HepG2 (cell line): ENCODE results near the gene SEC63. TPM values are rescaled to one million over a fixed set of nuclear protein-coding genes. Genes with fewer than 3 reads are reported as not detected.

Experiments used
- ATAC-seq: fragments of 200-7000 bp; cut with Tn5 transposase; 3 replicates; pipeline ENCODE4 v1.9.1; 2020; ENCODE audit warnings: mild to moderate bottlenecking, moderate library complexity
- BruUV-seq: library from RNA; stranded (reverse); fragments of 400-500 nt; replicated peaks from 2 replicates; lab custom pipeline; 2021; lab: Mats Ljungman, UMichigan
- CTCF ChIA-PET: fragments of 300-600 bp; formaldehyde crosslinking; extraction: SDS; loops from one replicate; lab custom pipeline; 2021; ENCODE audit warnings: low total read pairs, inconsistent platforms, low intra/inter-chr PET ratio; lab: Yijun Ruan, JAX
- POLR2A ChIA-PET: fragments of 350-600 bp; sonication (Branson Sonifier 250); formaldehyde crosslinking; loops from one replicate; lab custom pipeline; 2020; ENCODE audit warnings: antibody characterized with exemption, inconsistent platforms; lab: Yijun Ruan, JAX
- DNase-seq: peaks from one replicate; pipeline ENCODE4 v3.0.0-alpha.2; 2015; ENCODE audit warnings: low spot score
- FAIRE-seq: peaks from 3 replicates; lab custom pipeline; 2011; peaks lifted over from hg19 to GRCh38; lab: Jason Lieb, UNC
- H2AFZ ChIP-seq: one replicate; pipeline ENCODE4 v1.6.1; 2011; ENCODE audit warnings: low read length, inconsistent platforms
- H3K27ac ChIP-seq: fragments of 300-600 bp; 3 replicates; pipeline ENCODE4 v1.8.0; 2011; ENCODE audit warnings: mixed run types, mild to moderate bottlenecking, mixed read lengths, low read length, inconsistent platforms; ENCODE audit not compliant: insufficient read depth; ENCODE audit errors: extremely low read length
- H3K27me3 ChIP-seq, 2 experiments: fragments of 200-600 bp in 1 of 2; 2 replicates in 1 of 2; 3 replicates in 1 of 2; pipeline versions ENCODE4 v1.6.0 to v1.8.0; 2011; ENCODE audit warnings: low read length in 2 of 2, mild to moderate bottlenecking in 2 of 2, moderate library complexity in 2 of 2, inconsistent platforms in 1 of 2; ENCODE audit not compliant: insufficient read depth in 2 of 2, control insufficient read depth in 1 of 2
- H3K36me3 ChIP-seq, 2 experiments: fragments of 200-600 bp in 1 of 2; replicated peaks in 1 of 2; 2 replicates in 1 of 2; 3 replicates in 1 of 2; pipeline versions ENCODE4 v1.5.1 to v1.8.0; 2011; ENCODE audit warnings: low read length in 2 of 2, inconsistent platforms in 1 of 2; ENCODE audit not compliant: insufficient read depth in 2 of 2, control insufficient read depth in 1 of 2
- H3K4me1 ChIP-seq: 2 replicates; pipeline ENCODE4 v1.5.1; 2012; ENCODE audit warnings: low read length, inconsistent platforms; ENCODE audit not compliant: insufficient read depth
- H3K4me2 ChIP-seq: 2 replicates; pipeline ENCODE4 v1.6.0; 2011; ENCODE audit warnings: low read depth, low read length, inconsistent platforms
- H3K4me3 ChIP-seq, 3 experiments: fragments of 200-600 bp in 1 of 3; sonication (generic), shearing (Covaris generic) in 1 of 3; replicated peaks in 1 of 3; 2 replicates each; pipeline ENCODE4 v1.5.1; 2011 to 2016; ENCODE audit warnings: low read length in 3 of 3, inconsistent platforms in 2 of 3, low read depth in 2 of 3, mild to moderate bottlenecking in 2 of 3, control low read depth in 1 of 3, mixed read lengths in 1 of 3; ENCODE audit not compliant: insufficient read depth in 1 of 3
- H3K79me2 ChIP-seq: one replicate; pipeline ENCODE4 v1.6.1; 2011; ENCODE audit warnings: low read length, inconsistent platforms; ENCODE audit not compliant: insufficient read depth
- H3K9ac ChIP-seq: 2 replicates; pipeline ENCODE4 v1.6.0; 2011; ENCODE audit warnings: mild to moderate bottlenecking, low read depth, low read length, inconsistent platforms; ENCODE audit not compliant: insufficient read depth
- H3K9me3 ChIP-seq: 2 replicates; pipeline ENCODE4 v1.5.1; 2012; ENCODE audit warnings: mild to moderate bottlenecking, low read length
- H4K20me1 ChIP-seq: 2 replicates; pipeline ENCODE4 v1.6.0; 2011; ENCODE audit warnings: inconsistent platforms, mild to moderate bottlenecking, low read length, moderate library complexity; ENCODE audit not compliant: insufficient read depth
- CTCF ChIP-seq: sonication (generic); formaldehyde crosslinking; IDR thresholded peaks from 2 replicates; pipeline ENCODE4 v1.5.0; 2020; ENCODE audit warnings: mild to moderate bottlenecking, missing genetic modification reagents, moderate library complexity
- GABPB1 ChIP-seq: IDR thresholded peaks from 2 replicates; pipeline ENCODE4 v1.6.1; 2016; ENCODE audit warnings: mild to moderate bottlenecking, missing genetic modification reagents, moderate library complexity, missing compliant biosample characterization
- GFI1 ChIP-seq: sonication (generic); formaldehyde crosslinking; IDR thresholded peaks from 2 replicates; pipeline ENCODE4 v1.5.0; 2020; ENCODE audit warnings: missing genetic modification reagents, mild to moderate bottlenecking, borderline replicate concordance
- GRHL1 ChIP-seq: sonication (generic); formaldehyde crosslinking; conservative IDR thresholded peaks from 2 replicates; pipeline ENCODE4 v1.8.0; 2022; ENCODE audit warnings: missing genetic modification reagents
- HOXA5 ChIP-seq: sonication (generic); formaldehyde crosslinking; IDR thresholded peaks from 2 replicates; pipeline ENCODE4 v1.4.0; 2020; ENCODE audit warnings: missing genetic modification reagents
- SSRP1 ChIP-seq: IDR thresholded peaks from 2 replicates; pipeline ENCODE4 v1.6.1; 2016; ENCODE audit warnings: control low read depth
- STAG1 ChIP-seq: sonication (generic); formaldehyde crosslinking; IDR thresholded peaks from 2 replicates; pipeline ENCODE4 v1.4.0; 2020; ENCODE audit warnings: missing genetic modification reagents
- ZNF121 ChIP-seq: sonication (generic); formaldehyde crosslinking; IDR thresholded peaks from 2 replicates; pipeline ENCODE4 v1.5.0; 2020; ENCODE audit warnings: mild to moderate bottlenecking, missing genetic modification reagents
- ZNF280D ChIP-seq: sonication (generic); formaldehyde crosslinking; IDR thresholded peaks from 2 replicates; pipeline ENCODE4 v1.5.1; 2020; ENCODE audit warnings: mild to moderate bottlenecking, missing genetic modification reagents
- ZNF670 ChIP-seq: sonication (generic); formaldehyde crosslinking; IDR thresholded peaks from 2 replicates; pipeline ENCODE4 v1.8.0; 2022; ENCODE audit warnings: mild to moderate bottlenecking, missing genetic modification reagents, borderline replicate concordance
- WGBS: methylation state at CpG from one replicate; pipeline ENCODE4 v1.1.6; 2017; ENCODE audit warnings: low lambda C conversion rate; 5-methylcytosine and 5-hydroxymethylcytosine counted together
- in situ Hi-C: cut with HindIII; loops from 2 replicates; pipeline ENCODE4 v1.10.0; 2017; ENCODE audit warnings: low pct_unique_long_range_greater_than_20kb; ENCODE audit not compliant: extremely low pct_ligation_motif_present
- intact Hi-C: fragments of 100-400 bp; cut with micrococcal nuclease; formaldehyde crosslinking; loops from one replicate; pipeline ENCODE4 v1.10.0; 2022; ENCODE audit not compliant: unreplicated experiment
- polyA plus RNA-seq, 8 experiments: library from polyadenylated mRNA; depleted of rRNA in 3 of 8; stranded (reverse) in 7 of 8; unstranded in 1 of 8; fragments of >200 nt; fragmentation: Illumina TruSeq in 4 of 8; extraction: Trizol in 4 of 8; gene quantifications; 2 replicates each; pipeline versions ENCODE4 v1.2.1 to v1.2.3, GENCODE V29; 2011 to 2016; ENCODE audit warnings: low read depth in 4 of 8, missing spikeins in 1 of 8, mixed read lengths in 1 of 8; ENCODE audit not compliant: insufficient read depth in 1 of 8
- total RNA-seq, 5 experiments: library from RNA; depleted of rRNA; stranded (reverse); fragments of >200 nt; fragmentation: Illumina TruSeq; extraction: Trizol; gene quantifications; 2 replicates each; pipeline ENCODE4 v1.2.3, GENCODE V29; 2016; ENCODE audit warnings: low read depth in 1 of 5

SEC63 gene
- total and polyA plus RNA-seq, 2 of the 13 experiments (the other 11 are each of a cell fraction or from before 2014, with no cell fraction given) = 20.2 to 45.9 TPM

- Histone ChIP-seq H3K27ac (no peak overlapping the region), H3K9me3 (no peaks in the 10 kb centered on the region), H4K20me1 (no peaks in the 10 kb centered on the region), H3K79me2 (no peaks in the 10 kb centered on the region), H3K4me1 (no peaks in the 10 kb centered on the region), H3K27me3 (no peaks in the 10 kb centered on the region), H3K4me3 (no peak overlapping the region), H3K9ac (no peak overlapping the region), H3K36me3 (peaks cover 3 to 25% of the 10 kb centered on the region in 2 experiments; a peak in 3 of 5 replicates), H3K4me2 (no peak overlapping the region), H2AFZ (no peak overlapping the region)
- no peak for TF ChIP-seq GABPB1 (CRISPR knock-in tag)
- TF ChIP-seq GRHL1 = no peak
- CTCF ChIA-PET = interaction anchor here (0.8 to 1.6 kb wide), 2 partner anchors 65 to 192 kb away, joined by 3 to 7 read pairs; no protein-coding TSS in a partner anchor
- DNase-seq (no peak), ATAC-seq (peak; percentile 51), FAIRE-seq (no peak)
- intact Hi-C loops = loop anchor here (5.0 kb wide), 2 partner anchors 135 to 190 kb away; no protein-coding TSS in a partner anchor
- POLR2A ChIA-PET = interaction anchor here (1.0 kb wide), 1 partner anchor 91 kb away, joined by 3 read pairs; the partner anchor contains the start of gene SEC63
- BruUV-seq = no TSS peak
- in situ Hi-C loops = no loop called here
- WGBS = 9% methylated on average over 3 of the region's 4 CpGs
These were observed 90.7 kb downstream of the SEC63 start for GRCh38 chr6:107867302-107867615.

- Histone ChIP-seq H3K4me1 (no peaks in the 10 kb centered on the region), H3K27me3 (no peaks in the 10 kb centered on the region), H4K20me1 (no peaks in the 10 kb centered on the region), H2AFZ (no peak overlapping the region), H3K36me3 (peaks cover 2 to 20% of the 10 kb centered on the region in 2 experiments; a peak in 2 of 5 replicates), H3K9me3 (no peaks in the 10 kb centered on the region), H3K27ac (no peak overlapping the region), H3K4me3 (no peak overlapping the region), H3K4me2 (no peak overlapping the region), H3K9ac (no peak overlapping the region), H3K79me2 (no peaks in the 10 kb centered on the region)
- intact Hi-C loops (loop anchor here (5.0 kb wide), 2 partner anchors 134 to 189 kb away; no protein-coding TSS in a partner anchor), in situ Hi-C loops (no loop called here)
- ChIA-PET POLR2A (interaction anchor here (1.0 kb wide), 2 partner anchors 87 to 92 kb away, joined by 3 read pairs; partner anchors contain the start of gene SEC63), CTCF (interaction anchor here (0.8 to 1.6 kb wide), 2 partner anchors 65 to 192 kb away, joined by 3 to 7 read pairs; no protein-coding TSS in a partner anchor)
- FAIRE-seq = peak; percentile 81
- no TSS peak for BruUV-seq
- ATAC-seq = peak; percentile 62
- peak; percentile 56 for DNase-seq
- 60% methylated on average over 11 of the region's 11 CpGs for WGBS
- 0 out of 2 replicates have a peak, but pooled peaks have one; percentile 22 for TF ChIP-seq HOXA5 (CRISPR knock-in tag)
- peak; percentile 55; the same call in 1 of the 2 replicates for TF ChIP-seq GFI1 (CRISPR knock-in tag)
- peak; percentile 69 for TF ChIP-seq CTCF (CRISPR knock-in tag)
- TF ChIP-seq STAG1 (CRISPR knock-in tag) = peak; percentile 62
- 0 out of 2 replicates have a peak, but pooled peaks have one; percentile 65 for TF ChIP-seq SSRP1 (CRISPR knock-in tag)
- peak; percentile 90 for TF ChIP-seq ZNF121 (CRISPR knock-in tag)
- TF ChIP-seq ZNF280D = no peak
- no peak for TF ChIP-seq ZNF670
These were observed 91.3 kb downstream of the SEC63 start for GRCh38 chr6:107866606-107867301.
